GM23248 (cell line): ENCODE measurements around the gene TAF3. TPM values are rescaled to one million over a fixed set of nuclear protein-coding genes. Genes with fewer than 3 reads are reported as not detected.

Source experiments
- DNase-seq: peaks from one replicate; pipeline ENCODE4 v3.0.0-alpha.2; 2015
- H2AFZ ChIP-seq: fragments of 200-600 bp; sonication (generic); 2 replicates; pipeline ENCODE4 v1.6.1; 2016; ENCODE audit warnings: antibody characterized with exemption
- H3F3A ChIP-seq: fragments of 200-600 bp; sonication (generic); 2 replicates; pipeline ENCODE4 v1.6.1; 2016; ENCODE audit warnings: mild to moderate bottlenecking, antibody characterized with exemption, mixed run types; ENCODE audit not compliant: insufficient read depth
- H3K27ac ChIP-seq: fragments of 200-600 bp; sonication (generic); 2 replicates; pipeline ENCODE4 v1.5.1; 2016; ENCODE audit warnings: mild to moderate bottlenecking
- H3K27me3 ChIP-seq: fragments of 200-600 bp; sonication (generic); replicated peaks from 2 replicates; pipeline ENCODE4 v1.6.1; 2016; ENCODE audit warnings: mild to moderate bottlenecking; ENCODE audit not compliant: insufficient read depth
- H3K36me3 ChIP-seq: fragments of 200-600 bp; sonication (generic); 2 replicates; pipeline ENCODE4 v1.6.1; 2016; ENCODE audit warnings: low read depth, mild to moderate bottlenecking
- H3K4me1 ChIP-seq: fragments of 200-600 bp; sonication (generic); 2 replicates; pipeline ENCODE4 v1.6.1; 2016; ENCODE audit warnings: mild to moderate bottlenecking; ENCODE audit not compliant: insufficient read depth
- H3K4me2 ChIP-seq: fragments of 200-600 bp; sonication (generic); one replicate; pipeline ENCODE4 v1.6.1; 2016; ENCODE audit warnings: mild to moderate bottlenecking; ENCODE audit not compliant: unreplicated experiment
- H3K4me3 ChIP-seq: fragments of 200-600 bp; sonication (generic); 2 replicates; pipeline ENCODE4 v1.5.1; 2016; ENCODE audit warnings: mild to moderate bottlenecking
- H3K79me2 ChIP-seq: fragments of 200-600 bp; sonication (generic); 2 replicates; pipeline ENCODE4 v1.6.1; 2016; ENCODE audit warnings: mild to moderate bottlenecking; ENCODE audit not compliant: insufficient read depth
- H3K9ac ChIP-seq: fragments of 200-600 bp; sonication (generic); 2 replicates; pipeline ENCODE4 v1.6.1; 2016; ENCODE audit warnings: mild to moderate bottlenecking
- H3K9me2 ChIP-seq: fragments of 200-600 bp; sonication (generic); 2 replicates; pipeline ENCODE4 v1.6.1; 2016; ENCODE audit warnings: mixed run types, mild to moderate bottlenecking, moderate library complexity; ENCODE audit not compliant: insufficient read depth
- H3K9me3 ChIP-seq: fragments of 200-600 bp; sonication (generic); one replicate; pipeline ENCODE4 v1.6.1; 2017; ENCODE audit warnings: low read depth
- H4K20me1 ChIP-seq: fragments of 200-600 bp; sonication (generic); 2 replicates; pipeline ENCODE4 v1.6.0; 2016; ENCODE audit not compliant: insufficient read depth
- EZH2 ChIP-seq: fragments of 200-600 bp; sonication (generic); IDR thresholded peaks from 2 replicates; pipeline ENCODE4 v1.6.1; 2018; ENCODE audit warnings: antibody characterized with exemption, mild to moderate bottlenecking; ENCODE audit not compliant: insufficient read depth, poor library complexity, severe bottlenecking
- EZH2phosphoT487 ChIP-seq: fragments of 200-600 bp; sonication (generic); IDR thresholded peaks from 2 replicates; pipeline ENCODE4 v1.6.1; 2018; ENCODE audit warnings: antibody characterized with exemption, moderate library complexity, mild to moderate bottlenecking, low read depth; ENCODE audit not compliant: insufficient read depth
- WGBS, 2 experiments: methylation state at CpG; one replicate each; pipeline ENCODE4 v1.1.6; 2015 to 2017; ENCODE audit warnings: low lambda C conversion rate in 2 of 2, low coverage in 1 of 2; ENCODE audit errors: missing lambda C conversion rate in 2 of 2; 5-methylcytosine and 5-hydroxymethylcytosine counted together
- in situ Hi-C: fragments of 300-500 bp; cut with MboI; formaldehyde crosslinking; loops from 2 replicates; pipeline ENCODE4 v1.15.0; 2020
- polyA plus RNA-seq: library from polyadenylated mRNA; unstranded; fragments of >200 nt; fragmentation: Nextera tagmentation; extraction: Ambion mirVana; gene quantifications from 2 replicates; pipeline ENCODE4 v1.2.1, GENCODE V29; 2016
- total RNA-seq: library from RNA; depleted of rRNA; stranded (reverse); fragments of >200 nt; shearing (Covaris generic); gene quantifications from 2 replicates; pipeline ENCODE4 v1.2.3, GENCODE V29; 2014

Gene TAF3
- total and polyA plus RNA-seq, 2 experiments from 2014 or later: 1.7 to 5.5 TPM

GRCh38 chr10:7872041-7872442 lies 53.7 kb downstream of the TAF3 start:
- Histone ChIP-seq H3K4me3 (peak overlapping the region; percentile 75), H3K27me3 (no peaks in the 10 kb centered on the region), H3K9me2 (no peaks in the 10 kb centered on the region), H3K27ac (no peak overlapping the region), H3K9me3 (no peaks in the 10 kb centered on the region), H3K4me1 (0 out of 2 replicates have a peak, but pooled peaks cover 2% of the 10 kb centered on the region), H3K36me3 (no peaks in the 10 kb centered on the region), H3K4me2 (peak overlapping the region; percentile 93), H3F3A (no peaks in the 10 kb centered on the region), H4K20me1 (no peaks in the 10 kb centered on the region; the same call in 1 of the 2 replicates), H3K9ac (peak overlapping the region; percentile 57), H2AFZ (peak overlapping the region; percentile 63), H3K79me2 (no peaks in the 10 kb centered on the region)
- in situ Hi-C loops: no loop called here
- DNase-seq: peak; percentile 44
- WGBS, 2 experiments: 10 to 11% methylated on average over 5 of the region's 5 CpGs
- TF ChIP-seq EZH2phosphoT487 (no peak), EZH2 (no peak)

GRCh38 chr10:7874864-7875263 lies 56.6 kb downstream of the TAF3 start:
- no peak overlapping the region for H2AFZ ChIP-seq
- H3K27me3 ChIP-seq: no peaks in the 10 kb centered on the region
- no peak overlapping the region for H3K4me2 ChIP-seq
- H4K20me1 ChIP-seq: no peaks in the 10 kb centered on the region; the same call in 1 of the 2 replicates
- no peak for DNase-seq
- H3K9me2 ChIP-seq: no peaks in the 10 kb centered on the region
- no peak for TF ChIP-seq EZH2phosphoT487
- no peak for TF ChIP-seq EZH2
- no peak overlapping the region for H3K9ac ChIP-seq
- 0 out of 2 replicates have a peak, but pooled peaks cover 2% of the 10 kb centered on the region for H3K4me1 ChIP-seq
- WGBS, 2 experiments: 93 to 95% methylated on average over 2 of the region's 2 CpGs
- in situ Hi-C loops: no loop called here
- no peaks in the 10 kb centered on the region for H3K79me2 ChIP-seq
- no peak overlapping the region for H3K27ac ChIP-seq
- H3F3A ChIP-seq: no peaks in the 10 kb centered on the region
- H3K9me3 ChIP-seq: no peaks in the 10 kb centered on the region
- H3K4me3 ChIP-seq: no peak overlapping the region
- H3K36me3 ChIP-seq: no peaks in the 10 kb centered on the region

- in situ Hi-C loops: no loop called here
- WGBS, 2 experiments: 83 to 85% methylated on average over 4 of the region's 4 CpGs
These were observed 58.3 kb downstream of the TAF3 start for GRCh38 chr10:7876541-7877127.

GRCh38 chr10:7881119-7881518 lies 62.8 kb downstream of the TAF3 start:
- H3K27me3 ChIP-seq: no peaks in the 10 kb centered on the region
- no peaks in the 10 kb centered on the region for H3K9me3 ChIP-seq
- H2AFZ ChIP-seq: no peak overlapping the region
- no peak overlapping the region for H3K4me3 ChIP-seq
- H3K9ac ChIP-seq: no peak overlapping the region
- no peaks in the 10 kb centered on the region for H4K20me1 ChIP-seq
- no peaks in the 10 kb centered on the region for H3K4me1 ChIP-seq
- no peak for TF ChIP-seq EZH2
- no peak for TF ChIP-seq EZH2phosphoT487
- H3K27ac ChIP-seq: no peak overlapping the region
- WGBS, 2 experiments: 96 to 100% methylated on average over 3 of the region's 3 CpGs
- DNase-seq: no peak
- H3K36me3 ChIP-seq: no peaks in the 10 kb centered on the region
- no peaks in the 10 kb centered on the region for H3K9me2 ChIP-seq
- no peak overlapping the region for H3K4me2 ChIP-seq
- H3K79me2 ChIP-seq: peaks cover 5% of the 10 kb centered on the region; the same call in 1 of the 2 replicates
- in situ Hi-C loops: no loop called here
- no peaks in the 10 kb centered on the region for H3F3A ChIP-seq

More at GRCh38 chr10:7876541-7877127, 58.3 kb downstream of the TAF3 start:
- no peaks in the 10 kb centered on the region for H3K9me3 ChIP-seq
- no peaks in the 10 kb centered on the region for H3K9me2 ChIP-seq
- H3F3A ChIP-seq: no peaks in the 10 kb centered on the region
- no peak for DNase-seq
- no peaks in the 10 kb centered on the region; the same call in 1 of the 2 replicates for H4K20me1 ChIP-seq
- no peak overlapping the region for H3K4me2 ChIP-seq
- no peak overlapping the region for H3K9ac ChIP-seq
- H3K4me1 ChIP-seq: 0 out of 2 replicates have a peak, but pooled peaks cover 2% of the 10 kb centered on the region
- H3K27me3 ChIP-seq: no peaks in the 10 kb centered on the region
- H3K36me3 ChIP-seq: no peaks in the 10 kb centered on the region
- no peak overlapping the region for H3K4me3 ChIP-seq
- no peak overlapping the region for H2AFZ ChIP-seq
- H3K27ac ChIP-seq: no peak overlapping the region
- TF ChIP-seq EZH2 (no peak), EZH2phosphoT487 (no peak)
- H3K79me2 ChIP-seq: no peaks in the 10 kb centered on the region

DNA sequence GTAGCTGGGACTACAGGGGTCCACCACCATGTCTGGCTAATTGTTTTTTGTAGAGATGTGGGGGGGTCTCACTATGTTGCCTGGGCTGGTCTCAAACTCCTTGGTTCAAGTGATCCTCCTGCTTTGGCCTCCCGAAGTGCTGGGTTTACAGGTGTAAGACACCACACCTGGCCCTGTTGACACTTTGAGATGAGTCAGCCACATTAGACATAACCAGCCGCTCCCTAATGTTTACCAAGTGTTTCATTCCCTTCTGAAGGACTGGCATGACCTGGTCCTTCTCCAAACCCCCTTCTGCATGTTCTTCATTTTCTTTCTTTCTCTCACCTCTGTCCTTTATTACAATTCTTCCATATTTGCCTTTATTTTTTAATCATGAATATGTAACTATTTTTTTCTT lies 67.8 kb downstream of the TAF3 start:
- Histone ChIP-seq H3K4me2 (no peak overlapping the region), H3K9ac (no peak overlapping the region), H3K27ac (no peak overlapping the region), H3K27me3 (no peaks in the 10 kb centered on the region), H3K4me1 (0 out of 2 replicates have a peak, but pooled peaks cover 4% of the 10 kb centered on the region), H2AFZ (no peak overlapping the region), H4K20me1 (no peaks in the 10 kb centered on the region), H3K9me3 (no peaks in the 10 kb centered on the region), H3K9me2 (no peaks in the 10 kb centered on the region), H3K79me2 (peaks cover 9% of the 10 kb centered on the region; the same call in 1 of the 2 replicates), H3F3A (no peaks in the 10 kb centered on the region), H3K36me3 (no peaks in the 10 kb centered on the region), H3K4me3 (no peak overlapping the region)
- TF ChIP-seq EZH2 (no peak), EZH2phosphoT487 (no peak)
- 86 to 89% methylated on average over 2 of the region's 2 CpGs for WGBS, 2 experiments
- in situ Hi-C loops: no loop called here
- no peak for DNase-seq
